Measurements from ENCODE around the gene ITGA2.

The ITGA2 gene

GRCh38 chr5:53023969-53024368 is 34.8 kb downstream of the ITGA2 start:
- no peak for TF ChIP-seq CTCF (IDR thresholded peaks at IDR 0.05)

GRCh38 chr5:53024535-53024934 is 35.4 kb downstream of the ITGA2 start:
- no peak for TF ChIP-seq CTCF (IDR thresholded peaks at IDR 0.05)

GRCh38 chr5:53025487-53025886 is 36.3 kb downstream of the ITGA2 start:
- TF ChIP-seq CTCF (IDR thresholded peaks at IDR 0.05): no peak

GRCh38 chr5:53027913-53028312 is 38.8 kb downstream of the ITGA2 start:
- TF ChIP-seq CTCF (IDR thresholded peaks at IDR 0.05): no peak

- TF ChIP-seq CTCF (IDR thresholded peaks at IDR 0.05): no peak
Observed at GRCh38 chr5:53029608-53030007, 40.5 kb downstream of the ITGA2 start.

GRCh38 chr5:53030893-53031292 is 41.7 kb downstream of the ITGA2 start:
- TF ChIP-seq CTCF (IDR thresholded peaks at IDR 0.05): no peak

GRCh38 chr5:53031695-53032096 is 42.5 kb downstream of the ITGA2 start:
- no peak for TF ChIP-seq CTCF (IDR thresholded peaks at IDR 0.05)

- no peak for TF ChIP-seq CTCF (IDR thresholded peaks at IDR 0.05)
Observed at GRCh38 chr5:53032188-53032587, 43.0 kb downstream of the ITGA2 start.
